Ureter (tissue), 1 donor: Measurements from ENCODE around the gene PGAM5. TPM values are rescaled to one million over a fixed set of nuclear protein-coding genes. Genes with fewer than 3 reads are reported as not detected.
"Not testable (repeated sequence)": the region's sequence is repeated elsewhere in the genome, so short reads cannot be mapped to it uniquely, and the experiment has no call there.

ENCODE experiments used
- DNase-seq: peaks from one replicate; pipeline ENCODE4 v3.0.0-alpha.2; 2020; ENCODE audit warnings: low spot score
- total RNA-seq: library from RNA; stranded (reverse); gene quantifications from one replicate; pipeline ENCODE4 v1.2.4, GENCODE V29; 2023
- donor health status: DM: yes; HTN: yes; CAD: no.

The PGAM5 gene
- total RNA-seq, 1 donor from 2014 or later, result 43.0 TPM

DNA sequence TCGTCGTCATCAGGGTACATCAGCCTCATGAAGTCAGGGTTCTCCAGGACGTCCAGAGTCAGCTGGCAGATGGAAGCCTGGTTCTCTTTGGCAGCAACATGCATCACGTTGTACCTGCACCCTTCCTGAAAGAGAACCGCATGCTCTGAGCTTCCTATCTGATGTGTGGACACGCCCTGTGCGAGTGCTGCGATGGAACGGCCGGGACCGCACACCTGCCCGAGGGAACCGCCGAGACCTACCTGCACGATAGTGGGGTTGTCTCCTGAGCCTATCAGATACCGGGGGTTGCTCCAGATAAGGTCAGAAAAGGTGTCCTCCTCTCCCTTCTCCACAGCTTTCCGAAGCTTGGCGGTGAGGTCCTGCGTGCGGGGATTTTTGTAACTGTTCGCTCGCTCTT, 37.3 kb downstream of the PGAM5 start:
- no peak for DNase-seq

DNA sequence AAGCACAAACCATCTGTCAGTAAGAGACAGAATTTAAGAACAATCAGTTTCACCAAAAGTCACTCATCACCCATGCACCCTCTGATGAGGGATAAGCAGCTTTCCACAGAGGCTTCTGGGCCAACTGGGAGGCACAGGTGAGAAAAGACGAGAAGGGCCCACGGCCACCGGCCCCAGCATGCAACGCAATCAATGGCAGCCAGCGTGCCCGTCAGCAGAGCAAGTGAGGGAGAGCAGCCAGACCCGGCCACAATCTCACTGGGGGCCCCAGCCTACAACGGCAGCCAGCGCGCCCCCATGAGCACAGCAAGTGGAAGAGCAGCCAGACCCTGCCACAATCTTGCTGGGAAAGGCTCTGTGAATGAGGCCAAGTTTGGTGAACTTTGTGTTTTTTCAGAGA, 37.7 kb downstream of the PGAM5 start:
- no peak for DNase-seq

DNA sequence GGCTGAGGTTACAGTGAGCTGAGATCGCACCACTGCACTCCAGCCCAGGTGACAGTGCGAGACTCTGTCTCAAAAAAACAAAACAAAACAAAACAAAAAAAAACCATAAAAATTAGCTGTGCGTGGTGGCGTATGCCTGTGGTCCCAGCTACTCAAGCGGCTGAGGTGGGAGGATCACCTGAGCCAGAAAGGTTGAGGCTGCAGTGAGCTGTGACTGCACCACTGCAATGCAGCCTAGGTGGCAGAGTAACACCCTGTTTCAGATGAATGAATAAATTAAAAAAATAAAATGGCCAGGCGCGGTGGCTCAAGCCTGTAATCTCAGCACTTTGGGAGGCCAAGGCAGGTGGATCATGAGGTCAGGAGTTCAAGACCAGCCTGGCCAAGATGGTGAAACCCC, 43.0 kb downstream of the PGAM5 start:
- DNase-seq, result not testable (repeated sequence)

DNA sequence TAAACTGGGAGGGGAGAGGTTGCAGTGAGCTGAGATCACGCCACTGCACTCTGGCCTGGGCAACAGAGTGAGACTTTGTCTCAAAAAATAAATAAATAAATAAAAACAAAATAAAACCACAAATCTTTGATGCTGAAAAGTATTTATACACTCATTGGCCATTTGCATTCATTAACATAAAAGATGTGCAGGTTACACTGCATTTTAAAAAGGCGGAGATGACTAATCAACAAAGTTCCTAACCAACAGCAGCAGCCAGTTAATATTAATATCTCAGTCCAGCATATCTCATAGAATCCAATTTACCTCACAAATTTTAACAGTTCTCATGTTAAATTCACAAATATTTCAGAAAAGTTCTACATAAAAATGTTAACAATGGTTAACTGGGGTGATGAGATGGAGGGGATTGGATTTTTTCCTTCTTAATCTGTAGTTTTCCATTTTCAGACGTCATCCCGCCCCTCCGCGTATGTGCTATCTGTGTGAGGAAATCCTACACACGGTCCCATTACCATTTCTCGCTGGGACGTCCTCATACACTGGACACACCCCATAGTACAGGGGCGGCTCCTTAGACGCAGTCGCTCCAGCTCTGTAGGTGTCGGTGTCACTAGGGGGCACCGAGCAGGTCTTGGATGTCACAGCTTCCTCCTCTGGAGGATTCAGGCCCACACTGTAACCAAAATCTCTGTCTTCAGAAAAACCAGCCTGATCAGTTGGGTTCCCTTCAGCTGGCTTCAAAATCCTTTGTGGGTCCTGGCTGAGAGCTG, 43.7 kb downstream of the PGAM5 start:
- DNase-seq, result no peak

DNA sequence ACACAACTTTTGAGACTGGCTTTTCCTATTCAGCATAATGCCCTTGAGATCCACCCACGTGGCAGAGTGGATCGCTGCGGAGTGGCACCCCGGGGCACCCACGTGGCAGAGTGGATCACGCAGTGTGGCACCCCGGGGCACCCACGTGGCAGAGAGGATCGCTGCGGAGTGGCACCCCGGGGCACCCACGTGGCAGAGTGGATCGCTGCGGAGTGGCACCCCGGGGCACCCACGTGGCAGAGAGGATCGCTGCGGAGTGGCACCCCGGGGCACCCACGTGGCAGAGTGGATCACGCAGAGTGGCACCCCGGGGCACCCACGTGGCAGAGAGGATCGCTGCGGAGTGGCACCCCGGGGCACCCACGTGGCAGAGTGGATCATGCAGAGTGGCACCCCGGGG, 48.2 kb downstream of the PGAM5 start:
- DNase-seq, result not testable (repeated sequence)

DNA sequence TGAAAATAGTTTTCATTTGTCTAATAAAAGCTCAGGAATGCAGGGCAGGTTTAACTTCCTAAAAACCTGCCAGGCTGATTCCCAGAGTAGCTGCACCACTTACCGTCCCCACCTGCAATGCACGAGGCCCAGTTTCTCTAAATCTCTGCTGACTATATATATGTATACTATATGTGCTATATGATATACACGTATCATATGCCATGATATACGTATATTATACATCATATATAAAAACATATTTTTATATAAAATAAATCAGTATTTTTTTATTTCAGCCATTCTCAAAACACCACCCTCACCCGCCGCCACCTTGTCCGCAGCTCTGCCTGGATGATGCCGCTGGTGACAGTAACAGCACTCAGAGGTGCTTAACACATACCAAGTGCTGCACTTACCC, 48.7 kb downstream of the PGAM5 start:
- DNase-seq, result no peak

DNA sequence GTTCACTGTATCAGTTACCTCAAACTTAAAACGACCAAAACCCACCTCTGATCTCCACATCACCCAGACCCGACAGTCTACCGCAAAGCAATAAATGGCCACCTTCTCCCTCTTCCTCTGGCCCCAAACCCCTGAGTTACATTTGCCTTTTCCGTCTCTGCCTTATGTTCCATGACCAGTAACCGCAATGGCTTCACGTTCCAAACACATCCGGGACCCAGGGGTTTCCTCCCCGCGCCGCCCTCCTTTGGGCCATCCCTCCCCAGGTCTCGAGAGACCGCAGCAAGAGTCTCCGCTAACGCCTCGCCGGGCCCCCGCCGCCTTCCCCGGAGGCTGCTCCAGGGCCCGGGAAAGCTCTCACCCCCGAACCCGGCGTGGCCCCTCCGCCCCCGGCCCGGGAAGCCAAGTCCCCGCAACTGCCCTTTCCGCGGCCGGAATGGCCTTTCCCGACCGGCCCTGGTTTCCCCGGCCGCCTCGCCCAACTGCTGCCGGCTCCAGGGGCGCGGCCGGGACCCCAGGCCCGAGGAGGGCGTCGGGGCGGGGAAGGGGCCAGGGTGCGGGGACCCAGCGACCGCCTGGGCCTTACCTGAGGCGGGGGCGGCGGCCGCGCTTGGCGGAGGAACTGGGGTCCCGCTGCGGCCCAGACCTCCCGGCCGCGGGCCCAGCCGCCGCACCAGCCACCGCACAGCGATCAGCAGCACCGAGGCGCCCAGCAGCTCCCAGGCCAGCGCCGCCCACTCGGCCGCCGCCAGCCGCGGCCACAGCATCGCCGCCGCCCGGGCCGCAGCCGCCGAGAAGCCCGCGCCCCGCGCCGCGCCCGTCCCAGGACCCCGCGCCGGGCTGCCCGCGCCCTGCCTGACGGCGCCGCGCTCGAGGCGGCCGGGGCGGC, 50.6 kb downstream of the PGAM5 start, which contains the start of gene ANKLE2:
TSS of gene ANKLE2 (minus strand) at position 801 of the 889 bp plus-strand sequence. CDS start at position 767, 34 bp downstream.
- DNase-seq, result no peak

DNA sequence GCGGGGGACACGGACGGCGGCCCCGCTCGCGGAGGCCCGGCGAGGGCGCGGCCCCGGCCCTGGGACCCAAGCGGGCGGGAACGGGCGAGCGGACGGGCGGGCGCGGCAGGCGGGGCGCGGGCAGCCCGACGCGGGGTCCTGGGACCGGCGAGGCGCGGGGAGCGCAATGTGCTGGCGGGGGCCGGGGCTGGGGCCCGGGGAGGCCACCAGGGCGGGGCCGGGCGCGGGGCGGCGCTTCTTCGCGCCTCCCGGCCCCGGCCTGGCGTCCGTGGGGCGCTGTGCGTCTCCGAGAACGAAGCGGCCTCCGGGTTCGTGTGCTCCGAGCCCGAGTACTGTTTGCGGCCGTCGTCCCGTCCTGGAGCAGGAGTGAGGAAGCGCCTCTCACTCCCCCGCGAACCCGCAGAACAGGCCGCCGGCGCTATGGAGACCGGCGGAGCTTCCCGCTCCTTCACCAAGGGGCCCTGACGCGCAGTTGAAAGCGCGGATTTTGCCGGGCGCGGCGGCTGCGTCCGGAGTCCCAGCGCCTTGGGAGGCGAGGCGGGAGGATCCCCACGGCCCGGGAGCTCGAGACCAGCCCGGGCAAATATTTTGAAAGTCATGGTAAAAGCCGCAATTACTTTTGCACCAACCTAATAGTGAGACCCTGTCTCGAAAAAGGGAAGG, 51.4 kb downstream of the PGAM5 start:
- peak; percentile 85 for DNase-seq

DNA sequence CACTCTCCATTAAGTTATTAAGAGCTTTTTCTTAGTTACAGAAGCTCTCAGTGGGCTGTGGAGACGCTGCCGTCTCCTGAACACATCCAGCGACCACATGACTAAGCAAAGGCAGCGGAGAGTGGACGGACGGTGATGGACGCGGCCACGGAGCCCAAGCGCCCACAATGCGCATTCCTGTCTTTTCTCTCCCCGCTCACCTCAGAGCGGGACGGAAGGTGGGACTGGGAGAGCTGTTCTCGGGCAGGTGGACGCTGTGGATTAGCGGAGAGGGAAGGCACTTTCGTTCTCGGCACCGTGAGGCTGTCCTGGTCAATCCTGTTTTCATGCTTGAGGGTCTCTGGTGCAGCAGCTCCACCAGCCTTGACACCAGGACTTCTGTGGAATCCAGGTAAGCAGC, 53.6 kb downstream of the PGAM5 start:
- DNase-seq, result no peak

DNA sequence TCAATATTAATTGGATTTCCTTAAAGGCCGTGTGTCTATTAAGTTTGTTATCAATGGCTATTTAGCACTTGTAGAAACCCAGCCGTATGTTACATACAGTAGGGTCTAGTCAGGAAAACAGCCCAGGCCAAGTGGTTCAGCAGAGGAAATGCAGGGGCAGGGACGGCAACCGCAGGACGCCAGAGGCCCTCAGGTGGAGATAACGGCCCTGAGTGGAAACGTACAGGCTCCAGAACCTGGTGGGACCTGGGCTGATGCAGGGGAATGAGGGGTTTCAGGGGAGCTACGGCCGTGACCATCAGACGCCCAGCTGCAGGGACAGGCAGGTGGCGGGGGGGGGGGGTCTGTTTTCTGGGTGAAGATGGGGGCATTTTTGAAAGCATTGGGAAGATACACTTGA, 54.7 kb downstream of the PGAM5 start:
- no peak for DNase-seq

DNA sequence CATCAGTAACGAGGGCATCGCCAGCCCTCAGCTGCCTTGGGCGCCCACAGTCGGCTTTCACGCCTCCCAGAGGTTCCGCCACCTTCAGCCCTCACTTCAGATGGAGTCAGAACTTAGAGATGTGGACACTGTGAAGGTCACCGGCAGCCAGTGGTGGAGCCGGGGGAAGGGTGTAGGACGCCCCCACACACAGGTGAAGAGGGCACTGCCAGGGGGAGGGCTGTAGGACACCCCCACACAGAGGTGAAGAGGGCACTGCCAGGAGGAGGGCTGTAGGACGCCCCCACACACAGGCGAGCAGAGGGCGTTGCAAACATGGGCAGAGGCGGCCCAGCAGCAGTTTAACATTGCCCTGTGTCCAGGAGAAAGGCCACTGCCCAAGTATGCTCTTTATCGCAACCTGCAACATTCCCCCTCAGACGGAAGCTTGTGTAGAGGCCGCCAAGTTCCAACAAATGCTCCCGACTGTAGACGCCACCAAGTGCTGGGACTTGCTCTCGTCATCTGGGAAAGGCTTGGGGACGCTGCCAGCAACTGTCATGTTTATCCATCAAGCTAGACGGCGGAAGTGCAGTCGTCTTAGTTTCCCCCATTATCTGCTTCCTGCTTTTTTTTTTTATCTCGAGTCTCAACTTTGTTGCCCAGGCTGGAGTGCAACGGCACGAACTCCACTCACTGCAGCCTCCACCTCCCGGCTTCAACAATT, 55.9 kb downstream of the PGAM5 start:
- no peak for DNase-seq

DNA sequence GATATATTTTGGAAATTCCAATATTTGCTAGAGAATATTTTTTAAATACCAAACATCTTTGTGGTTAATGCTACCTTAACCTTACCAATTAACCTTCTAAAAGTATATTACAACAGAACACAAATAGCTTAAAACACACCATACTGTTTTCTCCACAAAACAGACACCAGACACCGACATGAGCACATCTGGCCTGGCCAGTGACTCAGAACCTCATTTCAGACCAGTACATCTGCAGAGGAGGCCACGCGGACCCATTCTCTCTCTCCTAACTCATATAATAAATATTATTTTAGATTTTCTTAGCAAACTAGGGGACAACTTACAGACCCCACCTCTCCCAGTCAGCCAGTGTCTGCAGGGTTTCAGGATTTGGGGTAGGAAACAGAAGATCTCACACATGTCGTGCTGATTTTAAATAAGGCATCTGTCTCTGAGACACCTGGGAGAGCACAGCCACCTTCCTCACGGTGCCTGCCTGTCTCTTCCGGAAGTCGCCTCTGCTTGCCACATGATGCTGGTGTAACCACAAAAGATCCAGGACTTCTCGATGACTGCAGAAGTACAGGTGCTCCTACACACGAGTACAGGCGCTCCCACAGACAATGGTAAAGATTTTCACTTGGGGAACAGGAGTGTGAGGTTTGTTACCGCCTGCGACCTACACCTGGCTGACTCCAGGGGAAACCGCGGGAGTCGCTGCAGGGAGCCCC, 60.6 kb downstream of the PGAM5 start:
- no peak for DNase-seq

Other genes starting within 250 kb of the PGAM5 start
- 68.7 TPM for gene FBRSL1, start 220.7 kb upstream of the PGAM5 start, total RNA-seq
- gene LRCOL1, start 100.3 kb upstream of the PGAM5 start, total RNA-seq, result not detected
- 0.36 TPM for gene P2RX2, start 92.1 kb upstream of the PGAM5 start, total RNA-seq
- gene POLE, start 23.5 kb upstream of the PGAM5 start, total RNA-seq, result 42.4 TPM
- 11.8 TPM for gene PXMP2, start 23.3 kb upstream of the PGAM5 start, total RNA-seq
- gene ANKLE2, start 51.0 kb downstream of the PGAM5 start, total RNA-seq, result 59.4 TPM
- gene GOLGA3, start 118.0 kb downstream of the PGAM5 start, total RNA-seq, result 79.5 TPM
- gene CHFR, start 176.8 kb downstream of the PGAM5 start, total RNA-seq, result 67.0 TPM
- gene ZNF605, start 245.5 kb downstream of the PGAM5 start, total RNA-seq, result 24.4 TPM